Stimulated activated CD4-positive, alpha-beta T cell treated with anti-CD3 and anti-CD28 coated beads, Interleukin-1b, Interleukin-23, amount 100 ng/mL, for 24 hours (primary cell): ENCODE measurements around the gene STON1.
"Not testable (repeated sequence)": the region's sequence is repeated elsewhere in the genome, so short reads cannot be mapped to it uniquely, and the experiment has no call there.

Source experiments
- DNase-seq, 4 experiments: peaks; one replicate each; pipeline ENCODE4 v3.0.0-alpha.2; 2020; ENCODE audit warnings: low read depth in 4 of 4, low spot score in 1 of 4

STON1 gene

DNA sequence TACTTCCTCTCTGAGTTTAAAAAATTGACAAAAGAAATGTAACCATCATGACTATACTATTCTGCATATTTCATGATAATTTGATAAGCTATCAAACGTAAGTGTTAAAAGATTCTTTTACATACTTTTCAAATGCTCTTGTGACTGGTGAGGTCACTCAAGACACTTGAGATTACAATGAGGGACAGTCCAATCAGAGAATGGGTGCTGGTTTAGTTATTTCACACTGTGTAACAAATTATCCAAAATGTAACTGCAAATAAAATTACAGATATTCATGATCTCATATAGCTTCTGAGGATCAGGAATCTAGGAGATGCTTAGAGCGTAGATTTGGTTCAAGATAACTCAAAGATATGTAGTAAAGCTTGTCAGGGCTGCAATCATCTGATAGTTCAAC, 83.3 kb downstream of the STON1 start:
- DNase-seq = no peak

DNA sequence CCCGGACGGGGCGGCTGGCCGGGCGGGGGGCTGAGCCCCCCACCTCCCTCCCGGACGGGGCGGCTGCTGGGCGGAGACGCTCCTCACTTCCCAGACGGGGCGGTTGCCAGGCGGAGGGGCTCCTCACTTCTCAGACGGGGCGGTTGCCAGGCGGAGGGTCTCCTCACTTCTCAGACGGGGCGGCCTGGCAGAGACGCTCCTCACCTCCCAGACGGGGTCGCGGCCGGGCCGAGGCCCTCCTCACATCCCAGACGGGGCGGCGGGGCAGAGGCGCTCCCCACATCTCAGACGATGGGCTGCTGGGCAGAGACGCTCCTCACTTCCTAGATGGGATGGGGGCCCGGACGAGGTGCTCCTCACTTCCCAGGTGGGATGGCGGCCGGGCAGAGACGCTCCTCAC, 84.6 kb downstream of the STON1 start:
- not testable (repeated sequence) for DNase-seq

DNA sequence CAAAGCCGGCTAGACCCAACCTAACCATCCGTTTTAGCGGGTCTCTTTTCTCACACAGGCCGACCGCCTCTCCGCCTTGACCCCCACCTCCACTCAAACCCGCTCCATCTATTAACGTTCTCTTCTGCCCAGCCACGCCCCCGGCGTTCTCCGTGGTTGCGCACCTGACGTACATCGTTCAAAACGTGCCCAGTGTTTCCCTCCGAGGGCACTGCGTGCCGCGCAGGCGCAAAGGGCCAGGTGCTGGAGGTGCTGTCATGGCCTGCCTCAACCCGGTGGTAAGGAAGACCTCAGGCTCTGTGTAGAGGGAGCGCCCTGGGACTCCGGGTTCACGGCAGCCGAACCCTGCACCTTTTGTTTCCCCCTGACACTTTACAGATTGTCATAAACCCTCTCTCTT, 87.7 kb downstream of the STON1 start, which contains the start of gene GTF2A1L:
Gene GTF2A1L, plus strand, starts transcription at position 239 of the 400 bp plus-strand sequence. Its CDS starts 19 bp downstream, at position 258.
- DNase-seq = no peak

DNA sequence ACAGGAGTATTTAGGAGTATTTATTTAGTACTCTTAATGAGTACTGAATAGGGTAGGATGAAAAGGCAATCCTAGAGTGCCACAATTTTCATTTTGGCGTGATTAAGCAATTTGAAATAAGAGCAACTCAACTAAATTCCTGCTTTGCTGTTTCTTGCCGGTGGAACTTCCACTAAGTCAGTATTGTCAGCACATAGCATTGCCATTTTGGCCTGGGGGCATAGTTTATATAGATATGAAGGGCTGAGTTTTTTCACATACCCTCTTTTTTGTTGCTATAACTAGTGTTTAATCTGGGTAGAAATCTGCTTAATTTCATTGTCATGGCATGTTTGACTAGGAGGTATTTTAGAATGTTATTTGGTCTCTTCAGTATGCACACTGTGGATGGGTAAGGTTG, 89.6 kb downstream of the STON1 start:
- DNase-seq = no peak

DNA sequence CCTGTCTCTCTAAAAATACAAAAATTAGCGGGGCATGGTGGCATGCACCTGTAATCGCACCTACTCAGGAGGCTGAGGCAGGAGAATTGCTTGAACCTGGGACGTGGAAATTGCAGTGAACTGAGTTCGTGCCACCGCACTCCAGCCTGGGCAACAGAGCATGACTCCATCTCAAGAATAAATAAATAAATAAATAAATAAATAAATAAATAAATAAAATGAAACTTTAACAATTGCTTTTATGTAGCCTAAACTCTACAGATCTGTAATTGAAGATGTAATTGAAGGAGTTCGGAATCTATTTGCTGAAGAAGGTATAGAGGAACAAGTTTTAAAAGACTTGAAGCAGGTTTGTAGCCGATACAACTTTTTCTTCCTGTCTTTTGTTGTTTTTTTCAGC, 90.7 kb downstream of the STON1 start:
- no peak for DNase-seq

DNA sequence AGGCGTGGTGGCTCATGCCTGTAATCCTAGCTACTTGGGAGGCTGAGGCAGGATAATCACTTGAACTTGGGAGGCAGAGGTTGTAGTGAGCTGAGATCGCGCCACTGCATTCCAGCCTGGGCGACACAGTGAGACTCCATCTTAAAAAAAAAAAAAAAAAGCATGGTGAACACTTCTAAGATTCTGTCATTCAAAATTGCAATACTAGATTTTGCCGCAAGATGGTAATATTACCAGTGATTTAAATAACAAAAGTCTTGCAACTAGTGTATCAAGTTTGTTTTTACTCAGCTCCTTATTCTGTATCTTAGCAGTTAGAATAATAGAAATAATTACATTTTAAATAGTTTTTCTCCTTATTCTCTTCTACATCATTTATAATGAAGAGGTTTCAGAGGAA, 92.7 kb downstream of the STON1 start:
- not testable (repeated sequence) for DNase-seq

DNA sequence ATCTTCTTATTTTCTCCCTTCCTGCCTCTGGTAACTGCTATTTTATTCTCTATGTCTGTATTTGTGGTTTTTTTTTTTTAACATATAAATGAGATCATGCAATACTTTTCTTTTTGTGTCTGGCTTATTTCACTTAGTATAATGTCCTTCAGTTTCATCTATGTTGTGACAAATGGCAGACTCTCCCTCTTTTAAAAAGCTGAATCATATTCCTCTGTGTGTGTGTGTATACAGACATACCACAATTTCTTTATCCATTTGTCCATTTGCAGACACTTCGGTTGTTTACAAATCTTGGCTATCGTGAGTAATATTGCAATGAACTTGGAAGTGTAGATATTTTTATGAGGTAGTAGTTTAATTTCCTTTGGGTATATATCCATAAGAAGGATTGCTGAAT, 94.7 kb downstream of the STON1 start:
- DNase-seq = no peak

DNA sequence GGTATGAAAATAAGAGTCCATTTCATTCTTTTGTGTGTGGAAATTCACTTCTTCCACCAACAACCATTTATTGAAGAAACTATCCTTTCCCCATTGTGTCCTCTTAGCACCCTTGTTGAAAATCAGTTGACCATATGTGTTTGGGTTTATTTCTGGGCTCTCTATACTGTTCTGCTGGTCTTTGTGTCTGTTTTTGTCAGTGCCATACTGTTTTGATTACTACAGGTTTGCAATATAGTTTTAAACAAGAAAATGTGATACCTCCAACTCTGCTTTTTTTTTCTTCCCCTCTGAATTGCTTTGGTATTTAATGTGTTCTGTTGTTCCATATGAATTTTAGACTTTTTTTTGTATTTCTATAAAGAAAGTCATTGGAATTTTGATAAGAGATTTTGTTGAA, 96.1 kb downstream of the STON1 start:
- DNase-seq = no peak

DNA sequence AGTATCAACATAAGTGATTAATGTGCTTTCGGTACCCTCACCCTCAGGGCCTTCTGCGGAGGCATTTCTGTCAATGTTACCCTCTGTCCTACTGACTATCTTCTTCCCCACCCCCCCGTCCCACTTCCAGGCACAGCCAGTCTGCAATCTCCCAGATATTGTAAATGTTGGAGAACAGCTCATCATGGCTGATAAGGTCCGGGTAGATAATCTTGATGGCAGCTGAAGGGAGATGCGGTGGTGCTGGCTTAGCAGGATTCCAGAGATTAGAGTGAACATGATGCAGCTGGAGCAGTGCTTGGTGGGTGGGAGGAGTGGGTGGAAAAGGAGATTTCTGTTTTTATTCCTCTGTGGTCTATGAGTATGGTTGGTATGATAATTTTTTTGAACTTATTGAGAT, 103.2 kb downstream of the STON1 start:
- DNase-seq = no peak

DNA sequence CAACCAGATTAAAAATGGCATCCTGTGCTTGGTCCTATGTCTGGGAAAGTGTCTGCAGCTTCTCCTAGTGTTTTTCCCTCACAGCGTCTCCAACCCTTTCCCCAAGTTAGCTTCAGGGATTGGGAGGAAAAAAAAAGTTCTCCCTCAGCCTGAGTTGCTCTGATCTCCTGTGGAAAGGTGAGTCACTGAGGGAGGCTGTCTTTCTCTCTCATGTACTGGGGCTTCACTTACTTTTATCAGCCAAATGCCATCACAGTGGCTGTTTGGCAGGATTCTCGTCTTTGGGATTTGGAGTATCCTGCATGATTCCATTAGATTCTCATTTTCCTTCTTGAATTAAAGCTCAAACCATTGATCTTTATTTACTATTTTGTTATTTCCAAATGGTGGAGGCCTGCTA, 105.8 kb downstream of the STON1 start:
- DNase-seq = no peak

DNA sequence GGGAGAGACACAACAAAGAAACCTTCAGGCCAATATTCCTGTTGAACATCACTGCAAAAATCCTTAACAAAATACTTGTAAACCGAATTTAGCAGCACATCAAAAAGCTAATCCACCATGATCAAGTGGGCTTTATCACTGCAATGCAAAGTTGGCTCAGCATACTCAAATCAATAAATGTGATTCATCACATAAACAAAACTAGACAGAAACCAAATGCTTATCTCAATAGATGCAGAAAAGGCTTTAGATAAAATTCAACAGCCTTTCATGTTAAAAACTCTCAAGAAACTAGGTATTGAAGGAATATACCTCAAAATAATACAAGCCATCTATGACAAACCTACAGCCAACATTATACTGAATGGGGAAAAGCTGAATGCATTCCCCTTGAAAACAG, 108.3 kb downstream of the STON1 start:
- DNase-seq = no peak
